Hepatocyte (in vitro differentiated cells): ENCODE data around the gene OR2V2.
"Not testable (repeated sequence)": the region's sequence is repeated elsewhere in the genome, so short reads cannot be mapped to it uniquely, and the experiment has no call there.

Experiments
- CTCF ChIP-seq: fragments of 200-600 bp; sonication (generic); IDR thresholded peaks from 2 replicates; pipeline ENCODE4 v1.5.1; 2016; ENCODE audit warnings: antibody characterized with exemption, mild to moderate bottlenecking; ENCODE audit not compliant: poor library complexity
- EZH2 ChIP-seq: fragments of 200-600 bp; sonication (generic); IDR thresholded peaks from 2 replicates; pipeline ENCODE4 v1.6.1; 2016; ENCODE audit warnings: antibody characterized with exemption, mild to moderate bottlenecking, borderline replicate concordance

- not testable (repeated sequence) for TF ChIP-seq EZH2, CTCF
Measured at GRCh38 chr5:181104606-181105390, 42.6 kb upstream of the OR2V2 start.
